Glomerular visceral epithelial cell (primary cell): ENCODE data around the gene PNRC2.

Experiments
- DNase-seq: peaks from one replicate; pipeline ENCODE4 v3.0.0-alpha.2; 2016; ENCODE audit errors: extremely low spot score

The PNRC2 gene

GRCh38 chr1:23959461-23960290, at the start of gene PNRC2:
TSS of gene PNRC2 (plus strand) at chr1:23959828. CDS start at chr1:23961458, 1,630 bp downstream.
- DNase-seq = peak; percentile 97

GRCh38 chr1:23910144-23910543, 49.5 kb upstream of the PNRC2 start:
- no peak for DNase-seq

GRCh38 chr1:23910553-23911246, 48.9 kb upstream of the PNRC2 start:
- DNase-seq = no peak

- no peak for DNase-seq
Observed at GRCh38 chr1:23911921-23912320, 47.7 kb upstream of the PNRC2 start.

- no peak for DNase-seq
Observed at GRCh38 chr1:23913212-23913880, 46.3 kb upstream of the PNRC2 start, which contains the start of gene CNR2. TSS of gene CNR2 (minus strand) at chr1:23913362. CDS start at chr1:23875617, 37,745 bp downstream.

GRCh38 chr1:23914921-23915320, 44.7 kb upstream of the PNRC2 start:
- no peak for DNase-seq

GRCh38 chr1:23915466-23915865, 44.2 kb upstream of the PNRC2 start:
- no peak for DNase-seq

GRCh38 chr1:23916209-23917131, 43.2 kb upstream of the PNRC2 start:
- peak; percentile 89 for DNase-seq

- DNase-seq = no peak
Observed at GRCh38 chr1:23922321-23922943, 37.2 kb upstream of the PNRC2 start.

GRCh38 chr1:23923592-23924499, 35.8 kb upstream of the PNRC2 start:
- DNase-seq = no peak

GRCh38 chr1:23924601-23925000, 35.0 kb upstream of the PNRC2 start:
- DNase-seq = no peak

- DNase-seq = no peak
Observed at GRCh38 chr1:23925279-23925678, 34.3 kb upstream of the PNRC2 start.

- DNase-seq = no peak
Observed at GRCh38 chr1:23927097-23927496, 32.5 kb upstream of the PNRC2 start.

- no peak for DNase-seq
Observed at GRCh38 chr1:23928789-23929188, 30.8 kb upstream of the PNRC2 start.

GRCh38 chr1:23930270-23930669, 29.4 kb upstream of the PNRC2 start:
- no peak for DNase-seq

GRCh38 chr1:23930861-23931490, 28.7 kb upstream of the PNRC2 start:
- DNase-seq = peak; percentile 87

GRCh38 chr1:23931491-23931880, 28.1 kb upstream of the PNRC2 start:
- peak; percentile 59 for DNase-seq

- DNase-seq = no peak
Observed at GRCh38 chr1:23936481-23937176, 23.0 kb upstream of the PNRC2 start.

- DNase-seq = no peak
Observed at GRCh38 chr1:23947366-23947765, 12.3 kb upstream of the PNRC2 start.
